Esophagus squamous epithelium (tissue), 4 donors: ENCODE data around the gene AMER3.

Experiments
- CTCF ChIP-seq, 6 experiments: fragments of 450-650 bp in 4 of 6; fragments of 200-600 bp in 2 of 6; sonication (generic) in 2 of 6; IDR thresholded peaks; one replicate each; pipeline ENCODE4 v1.5.1; 2016 to 2019; ENCODE audit warnings: antibody characterized with exemption in 6 of 6, mild to moderate bottlenecking in 4 of 6, moderate library complexity in 4 of 6
- POLR2A ChIP-seq, 4 donors: fragments of 450-650 bp; IDR thresholded peaks; one replicate each; pipeline ENCODE4 v1.6.1; 2017; ENCODE audit warnings: antibody characterized with exemption in 4 of 4, mild to moderate bottlenecking in 4 of 4, moderate library complexity in 3 of 4

DNA sequence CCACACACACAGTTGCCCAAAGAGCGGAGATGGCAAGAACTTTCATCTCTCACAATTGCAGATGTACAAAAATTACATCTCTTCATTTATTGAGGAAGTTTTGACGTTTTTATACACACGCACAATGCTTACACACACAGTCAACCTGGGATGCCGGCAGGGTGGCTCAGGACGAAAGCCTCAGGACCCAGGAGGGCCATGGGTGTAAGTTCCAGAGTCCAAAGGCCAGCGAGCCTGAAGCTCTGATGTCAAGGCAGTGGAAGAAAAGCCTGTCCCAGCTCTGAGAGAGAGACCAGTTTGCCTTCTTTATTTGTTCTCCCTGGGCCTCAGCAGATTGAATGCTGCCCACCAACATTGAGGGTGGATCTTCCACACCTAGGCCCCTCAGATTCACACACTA is 10.1 kb downstream of the AMER3 start:
- TF ChIP-seq POLR2A (IDR thresholded peaks at IDR 0.05) (no peak), CTCF (IDR thresholded peaks at IDR 0.05) (no peak)
